ENCODE measurements around the gene PDPK1. TPM values are rescaled to one million over a fixed set of nuclear protein-coding genes. Genes with fewer than 3 reads are reported as not detected.

The PDPK1 gene
- total RNA-seq, 2 experiments from 2014 or later, result 14.4 to 40.6 TPM

DNA sequence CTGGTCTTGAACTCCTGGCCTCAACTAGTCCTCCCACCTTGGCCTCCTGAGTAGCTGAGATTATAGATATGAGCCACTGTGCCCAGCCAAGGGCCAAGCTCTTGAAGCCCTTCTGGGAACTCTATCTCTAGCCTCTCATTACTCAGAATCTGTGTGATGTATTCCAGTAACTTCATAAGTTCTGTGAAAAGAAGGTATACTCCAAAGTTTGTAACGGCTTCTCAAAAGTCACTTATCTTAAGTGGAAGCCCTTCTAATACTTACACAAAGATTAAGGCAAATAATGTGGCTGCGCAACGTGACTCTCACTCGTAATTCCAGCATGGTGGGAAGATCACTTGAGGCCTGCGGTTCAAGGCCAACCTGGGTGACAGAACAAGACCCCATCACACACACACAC, 43.2 kb upstream of the PDPK1 start:
- peaks cover 35% of the 10 kb centered on the region for H3K36me3 ChIP-seq (ENCODE audit: insufficient read depth, low read length)
- H2AFZ ChIP-seq (ENCODE audit: low read length), result no peak overlapping the region
- no peaks in the 10 kb centered on the region for H4K20me1 ChIP-seq (ENCODE audit: insufficient read depth, low read length)
- H3K4me1 ChIP-seq (ENCODE audit: insufficient read depth, low read length, poor library complexity, severe bottlenecking), result no peaks in the 10 kb centered on the region
- no peaks in the 10 kb centered on the region for H3K79me2 ChIP-seq (ENCODE audit: insufficient read depth, low read depth, low read length)
- intact Hi-C loops (cut with micrococcal nuclease; ENCODE audit: unreplicated experiment), result no loop called here
- DNase-seq (ENCODE audit: low spot score), result no peak
- H3K4me2 ChIP-seq (ENCODE audit: low read length), result no peak overlapping the region
- TF ChIP-seq CTCF (conservative IDR thresholded peaks at IDR 0.05; ENCODE audit: low read length), result no peak
- TF ChIP-seq EZH2phosphoT487 (IDR thresholded peaks at IDR 0.05; ENCODE audit: borderline replicate concordance, low read depth, low read length), result no peak
- POLR2A ChIA-PET, result no interaction called here
- no TSS peak for BruUV-seq (replicated peaks)
- no peaks in the 10 kb centered on the region for H3K9me2 ChIP-seq (ENCODE audit: insufficient read depth, low read length)
- H3K9me3 ChIP-seq (ENCODE audit: low read length), result no peaks in the 10 kb centered on the region
- no peak overlapping the region for H3K27ac ChIP-seq (ENCODE audit: low read depth, low read length, poor library complexity, severe bottlenecking)
- H3K4me3 ChIP-seq (ENCODE audit: low read depth, low read length, poor library complexity, severe bottlenecking), result no peak overlapping the region
- CTCF ChIA-PET (ENCODE audit: unreplicated experiment), result no interaction called here

DNA sequence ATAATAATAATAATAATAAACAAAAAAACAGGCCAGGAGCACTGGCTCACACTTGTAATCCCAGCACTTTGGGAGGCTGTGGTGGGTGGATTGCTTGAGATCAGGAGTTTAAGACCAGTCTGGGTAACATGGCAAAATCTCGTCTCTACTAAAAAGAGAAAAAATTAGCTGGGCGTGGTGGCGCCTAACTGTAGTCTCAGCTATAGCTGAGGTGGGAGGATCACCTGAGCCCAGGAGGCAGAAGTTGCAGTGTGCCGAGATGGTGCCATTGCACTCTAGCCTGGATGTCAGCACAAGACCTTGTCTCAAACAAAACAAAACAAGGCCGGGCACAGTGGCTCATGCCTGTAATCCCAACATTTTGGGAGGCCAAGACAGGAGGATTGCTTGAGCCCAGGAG, 42.8 kb upstream of the PDPK1 start:
- H3K9me3 ChIP-seq (ENCODE audit: low read length), result no peaks in the 10 kb centered on the region
- ChIA-PET CTCF (ENCODE audit: unreplicated experiment) (no interaction called here), POLR2A (no interaction called here)
- H4K20me1 ChIP-seq (ENCODE audit: insufficient read depth, low read length), result no peaks in the 10 kb centered on the region
- H3K4me2 ChIP-seq (ENCODE audit: low read length), result no peak overlapping the region
- TF ChIP-seq EZH2phosphoT487 (IDR thresholded peaks at IDR 0.05; ENCODE audit: borderline replicate concordance, low read depth, low read length), result no peak
- TF ChIP-seq CTCF (conservative IDR thresholded peaks at IDR 0.05; ENCODE audit: low read length), result no peak
- no peak overlapping the region for H3K27ac ChIP-seq (ENCODE audit: low read depth, low read length, poor library complexity, severe bottlenecking)
- H3K4me3 ChIP-seq (ENCODE audit: low read depth, low read length, poor library complexity, severe bottlenecking), result no peak overlapping the region
- H3K9me2 ChIP-seq (ENCODE audit: insufficient read depth, low read length), result no peaks in the 10 kb centered on the region
- no peak overlapping the region for H2AFZ ChIP-seq (ENCODE audit: low read length)
- peaks cover 32% of the 10 kb centered on the region for H3K36me3 ChIP-seq (ENCODE audit: insufficient read depth, low read length)
- intact Hi-C loops (cut with micrococcal nuclease; ENCODE audit: unreplicated experiment), result no loop called here
- no peaks in the 10 kb centered on the region for H3K4me1 ChIP-seq (ENCODE audit: insufficient read depth, low read length, poor library complexity, severe bottlenecking)
- no peaks in the 10 kb centered on the region for H3K79me2 ChIP-seq (ENCODE audit: insufficient read depth, low read depth, low read length)
- no TSS peak for BruUV-seq (replicated peaks)
- DNase-seq (ENCODE audit: low spot score), result no peak

GRCh38 chr16:2496223-2497115, 41.4 kb upstream of the PDPK1 start:
- H3K36me3 ChIP-seq (ENCODE audit: insufficient read depth, low read length), result peaks cover 23% of the 10 kb centered on the region
- DNase-seq (ENCODE audit: low spot score), result no peak
- H3K9me3 ChIP-seq (ENCODE audit: low read length), result no peaks in the 10 kb centered on the region
- ChIA-PET POLR2A (interaction anchor here (0.6 kb wide), 1 partner anchor 304 kb away, joined by 5 read pairs; no protein-coding TSS in a partner anchor), CTCF (ENCODE audit: unreplicated experiment) (no interaction called here)
- TF ChIP-seq CTCF (conservative IDR thresholded peaks at IDR 0.05; ENCODE audit: low read length), result no peak
- no peak for TF ChIP-seq EZH2phosphoT487 (IDR thresholded peaks at IDR 0.05; ENCODE audit: borderline replicate concordance, low read depth, low read length)
- H2AFZ ChIP-seq (ENCODE audit: low read length), result no peak overlapping the region
- peaks cover 7% of the 10 kb centered on the region for H3K4me1 ChIP-seq (ENCODE audit: insufficient read depth, low read length, poor library complexity, severe bottlenecking)
- H3K4me3 ChIP-seq (ENCODE audit: low read depth, low read length, poor library complexity, severe bottlenecking), result no peak overlapping the region
- no peaks in the 10 kb centered on the region for H3K9me2 ChIP-seq (ENCODE audit: insufficient read depth, low read length)
- H3K4me2 ChIP-seq (ENCODE audit: low read length), result no peak overlapping the region
- no peaks in the 10 kb centered on the region for H4K20me1 ChIP-seq (ENCODE audit: insufficient read depth, low read length)
- no TSS peak for BruUV-seq (replicated peaks)
- H3K27ac ChIP-seq (ENCODE audit: low read depth, low read length, poor library complexity, severe bottlenecking), result no peak overlapping the region
- H3K79me2 ChIP-seq (ENCODE audit: insufficient read depth, low read depth, low read length), result no peaks in the 10 kb centered on the region
- intact Hi-C loops (cut with micrococcal nuclease; ENCODE audit: unreplicated experiment), result no loop called here

All from OCI-LY7 (cell line).